Gastroesophageal sphincter (tissue), 3 donors: ENCODE data around the gene SMARCC2.

Experiments used
- CTCF ChIP-seq, 4 experiments: fragments of 200-600 bp in 2 of 4; fragments of 450-650 bp in 2 of 4; sonication (generic) in 1 of 4; IDR thresholded peaks; one replicate each; pipeline ENCODE4 v1.5.1; 2017 to 2019; ENCODE audit warnings: antibody characterized with exemption in 4 of 4, mild to moderate bottlenecking in 2 of 4, moderate library complexity in 2 of 4
- EP300 ChIP-seq: sonication (generic); formaldehyde crosslinking; IDR thresholded peaks from one replicate; pipeline ENCODE4 v1.6.1; 2017; ENCODE audit warnings: antibody characterized with exemption, mild to moderate bottlenecking
- POLR2A ChIP-seq, 2 donors: fragments of 450-650 bp; IDR thresholded peaks; one replicate each; pipeline ENCODE4 v1.6.1; 2017; ENCODE audit warnings: antibody characterized with exemption in 2 of 2, mild to moderate bottlenecking in 2 of 2, moderate library complexity in 1 of 2
- POLR2AphosphoS5 ChIP-seq: sonication (generic); formaldehyde crosslinking; IDR thresholded peaks from one replicate; pipeline ENCODE4 v1.6.1; 2017; ENCODE audit warnings: antibody characterized with exemption

GRCh38 chr12:56159482-56160192 lies 29.6 kb downstream of the SMARCC2 start:
- no peak for TF ChIP-seq CTCF (IDR thresholded peaks at IDR 0.05)
- no peak for TF ChIP-seq POLR2A (IDR thresholded peaks at IDR 0.05)
- TF ChIP-seq POLR2AphosphoS5, result no peak
- TF ChIP-seq EP300, result no peak
